Activated B cell treated with CpG ODN at 0.5 μM for 24 hours (primary cell): ENCODE results near the gene ST6GALNAC6. TPM values are rescaled to one million over a fixed set of nuclear protein-coding genes. Genes with fewer than 3 reads are reported as not detected.

Experiments
- ATAC-seq: fragments of 200-7000 bp; cut with Tn5 transposase; one replicate; pipeline ENCODE4 v1.10.0; 2021; ENCODE audit warnings: low read depth, mild to moderate bottlenecking, moderate library complexity
- CTCF ChIA-PET: fragments of 350-600 bp; sonication (Branson Sonifier 250); formaldehyde crosslinking; loops from one replicate; lab custom pipeline; 2021; ENCODE audit warnings: antibody characterized with exemption; lab: Charles Lee
- POLR2A ChIA-PET: fragments of 350-600 bp; sonication (Branson Sonifier 250); formaldehyde crosslinking; loops from one replicate; lab custom pipeline; 2021; ENCODE audit warnings: antibody characterized with exemption; lab: Charles Lee
- DNase-seq: peaks from one replicate; pipeline ENCODE4 v3.0.0; 2022
- H3K27ac Mint-ChIP-seq: one replicate; pipeline ENCODE4 v1.8.0; 2020; ENCODE audit warnings: mixed read lengths
- H3K27me3 Mint-ChIP-seq: one replicate; pipeline ENCODE4 v1.8.0; 2021; ENCODE audit warnings: mixed read lengths
- H3K36me3 Mint-ChIP-seq: one replicate; pipeline ENCODE4 v1.8.0; 2021; ENCODE audit warnings: low read depth, mixed read lengths
- H3K4me1 Mint-ChIP-seq: one replicate; pipeline ENCODE4 v1.8.0; 2021; ENCODE audit warnings: mixed read lengths
- H3K4me3 Mint-ChIP-seq: one replicate; pipeline ENCODE4 v1.8.0; 2020; ENCODE audit warnings: mild to moderate bottlenecking, mixed read lengths
- H3K9me3 Mint-ChIP-seq: one replicate; pipeline ENCODE4 v1.8.0; 2020; ENCODE audit warnings: mixed read lengths
- CTCF ChIP-seq: fragments of 200-600 bp; IDR thresholded peaks from one replicate; pipeline ENCODE4 v1.8.0; 2022; ENCODE audit warnings: antibody characterized with exemption, mild to moderate bottlenecking
- intact Hi-C: fragments of 100-400 bp; cut with micrococcal nuclease; formaldehyde crosslinking; loops from one replicate; pipeline ENCODE4 v1.15.1; 2024
- total RNA-seq: library from RNA; stranded (reverse); gene quantifications from 2 replicates; pipeline ENCODE4 v1.2.3, GENCODE V29; 2022

The ST6GALNAC6 gene
- total RNA-seq, 1 donor from 2014 or later, result 47.5 TPM

- ATAC-seq, result no peak
- DNase-seq, result no peak
- ChIA-PET CTCF (interaction anchor here (1.1 to 5.5 kb wide), 3 partner anchors 53 to 189 kb away, joined by 3 to 48 read pairs (median 29); partner anchors contain the start of gene TOR2A), POLR2A (interaction anchor here (0.7 to 12.0 kb wide), 4 partner anchors 14 to 189 kb away, joined by 3 to 457 read pairs (median 5); partner anchors contain the start of genes DPM2, ST6GALNAC6 and TOR2A)
- intact Hi-C loops, result no loop called here
- Mint-ChIP-seq H3K27me3 (peaks cover 6% of the 10 kb centered on the region), H3K36me3 (no peaks in the 10 kb centered on the region), H3K9me3 (no peaks in the 10 kb centered on the region), H3K4me3 (no peak overlapping the region), H3K4me1 (peaks cover 38% of the 10 kb centered on the region), H3K27ac (no peak overlapping the region)
- no peak for TF ChIP-seq CTCF
Observed at GRCh38 chr9:127923771-127924170, 24.4 kb upstream of the ST6GALNAC6 start.

DNA sequence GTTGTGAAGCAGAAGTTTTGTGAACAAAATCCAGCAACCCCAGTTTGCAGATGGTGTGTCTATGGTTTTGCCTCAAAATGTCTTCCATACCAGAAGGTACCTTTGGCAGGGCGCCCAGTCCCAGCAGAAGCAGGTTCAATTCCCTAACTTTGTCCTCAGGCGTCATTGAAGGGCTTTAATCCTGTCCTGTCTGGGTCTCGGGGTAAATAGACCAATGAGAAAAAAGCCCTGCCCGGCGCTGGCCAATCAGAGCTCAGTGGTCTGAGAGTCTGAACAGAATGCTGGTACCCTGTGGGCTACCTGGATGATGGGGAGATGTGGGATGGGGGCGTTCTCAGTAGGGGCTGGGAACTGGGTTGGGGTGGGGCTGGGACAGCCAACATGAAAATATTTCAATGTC lies 23.6 kb upstream of the ST6GALNAC6 start:
- ChIA-PET POLR2A (interaction anchor here (1.1 to 12.0 kb wide), 3 partner anchors 14 to 188 kb away, joined by 3 to 457 read pairs (median 3); partner anchors contain the start of genes DPM2, ST6GALNAC6 and TOR2A), CTCF (interaction anchor here (1.1 to 5.5 kb wide), 4 partner anchors 53 to 334 kb away, joined by 3 to 48 read pairs (median 28); partner anchors contain the start of gene TOR2A)
- Mint-ChIP-seq H3K9me3 (no peaks in the 10 kb centered on the region), H3K27ac (no peak overlapping the region), H3K4me3 (no peak overlapping the region), H3K27me3 (peaks cover 4% of the 10 kb centered on the region), H3K36me3 (no peaks in the 10 kb centered on the region), H3K4me1 (peaks cover 41% of the 10 kb centered on the region)
- intact Hi-C loops, result no loop called here
- no peak for TF ChIP-seq CTCF
- DNase-seq (no peak), ATAC-seq (no peak)

- peaks cover 2% of the 10 kb centered on the region for H3K36me3 Mint-ChIP-seq
- H3K27me3 Mint-ChIP-seq, result peaks cover 4% of the 10 kb centered on the region
Observed at GRCh38 chr9:127921557-127922120, 22.2 kb upstream of the ST6GALNAC6 start.

GRCh38 chr9:127920794-127921193 lies 21.4 kb upstream of the ST6GALNAC6 start:
- ChIA-PET POLR2A (interaction anchor here (1.1 to 12.0 kb wide), 5 partner anchors 9 to 186 kb away, joined by 3 to 457 read pairs (median 7); partner anchors contain the start of genes PIP5KL1, ST6GALNAC6 and TOR2A), CTCF (interaction anchor here (0.6 to 5.5 kb wide), 27 partner anchors 8 to 707 kb away, joined by 3 to 48 read pairs (median 5); partner anchors contain the start of genes DPM2, PIP5KL1 and TOR2A)
- no peak for TF ChIP-seq CTCF
- Mint-ChIP-seq H3K4me3 (no peak overlapping the region), H3K27me3 (peaks cover 4% of the 10 kb centered on the region), H3K36me3 (peaks cover 6% of the 10 kb centered on the region), H3K27ac (no peak overlapping the region), H3K9me3 (no peaks in the 10 kb centered on the region), H3K4me1 (peaks cover 43% of the 10 kb centered on the region)
- intact Hi-C loops, result loop anchor here (1.0 to 2.0 kb wide), 7 partner anchors 50 to 980 kb away; partner anchors contain the start of genes CDK9 and TOR2A
- DNase-seq, result no peak
- ATAC-seq, result no peak

More at GRCh38 chr9:127921557-127922120, 22.2 kb upstream of the ST6GALNAC6 start:
- ChIA-PET CTCF (interaction anchor here (0.6 to 5.5 kb wide), 27 partner anchors 9 to 708 kb away, joined by 3 to 48 read pairs (median 5); partner anchors contain the start of genes DPM2, PIP5KL1 and TOR2A), POLR2A (interaction anchor here (0.5 to 12.0 kb wide), 4 partner anchors 9 to 187 kb away, joined by 4 to 457 read pairs (median 10); partner anchors contain the start of genes PIP5KL1, ST6GALNAC6 and TOR2A)
- Mint-ChIP-seq H3K9me3 (no peaks in the 10 kb centered on the region), H3K27ac (peak overlapping the region; percentile 50), H3K4me1 (peaks cover 43% of the 10 kb centered on the region), H3K4me3 (no peak overlapping the region)
- DNase-seq, result peak; percentile 75
- ATAC-seq, result peak; percentile 12
- TF ChIP-seq CTCF, result peak; percentile 97
- intact Hi-C loops, result loop anchor here (1.0 to 2.0 kb wide), 7 partner anchors 51 to 981 kb away; partner anchors contain the start of genes CDK9 and TOR2A
